GM21737 (cell line): ENCODE results near the gene CFAP126.
"Not testable (repeated sequence)": the region's sequence is repeated elsewhere in the genome, so short reads cannot be mapped to it uniquely, and the experiment has no call there.

Experiments
- ATAC-seq: cut with Tn5 transposase; IDR thresholded peaks from one replicate; pipeline ENCODE4 v1.9.1; 2021; ENCODE audit warnings: mild to moderate bottlenecking, moderate library complexity; ENCODE audit not compliant: unreplicated experiment

Gene CFAP126

DNA sequence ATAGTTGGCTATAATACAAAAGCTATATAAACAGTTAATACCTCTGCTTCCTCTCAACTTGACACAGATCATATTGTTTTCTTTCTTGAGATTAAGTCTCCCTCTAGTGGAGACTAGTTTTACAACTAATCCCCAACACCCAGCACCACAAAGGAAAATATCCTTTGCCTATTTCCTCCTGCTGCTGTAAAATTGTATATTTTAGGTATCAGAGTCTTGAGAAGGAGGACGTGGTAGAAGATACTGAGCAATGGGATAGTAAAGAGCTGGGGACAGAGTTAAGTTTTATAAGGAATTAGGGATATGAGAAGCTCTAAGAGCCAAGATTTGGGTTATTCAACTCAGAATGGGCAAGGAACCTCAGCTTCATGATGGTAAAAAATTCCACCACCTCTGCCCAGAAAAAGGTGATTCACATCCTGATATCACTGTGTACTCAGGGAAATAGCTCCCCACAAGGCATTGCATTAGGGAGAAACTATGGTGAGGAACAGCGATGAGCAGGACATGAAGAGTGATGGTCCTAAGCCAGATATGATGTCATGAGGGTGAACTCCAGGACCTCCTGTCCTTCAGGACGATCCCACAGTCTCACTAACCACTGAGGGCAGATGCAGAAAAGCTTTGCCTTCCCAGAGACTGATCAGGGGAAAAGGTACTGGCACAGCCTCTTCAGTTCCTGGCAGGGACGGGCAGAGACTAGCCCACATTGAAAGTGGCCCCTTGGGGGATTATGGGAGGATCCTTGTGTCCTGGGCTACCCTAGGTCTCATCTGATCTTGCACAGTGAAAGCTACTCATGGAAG is 14.7 kb upstream of the CFAP126 start:
- no peak for ATAC-seq

DNA sequence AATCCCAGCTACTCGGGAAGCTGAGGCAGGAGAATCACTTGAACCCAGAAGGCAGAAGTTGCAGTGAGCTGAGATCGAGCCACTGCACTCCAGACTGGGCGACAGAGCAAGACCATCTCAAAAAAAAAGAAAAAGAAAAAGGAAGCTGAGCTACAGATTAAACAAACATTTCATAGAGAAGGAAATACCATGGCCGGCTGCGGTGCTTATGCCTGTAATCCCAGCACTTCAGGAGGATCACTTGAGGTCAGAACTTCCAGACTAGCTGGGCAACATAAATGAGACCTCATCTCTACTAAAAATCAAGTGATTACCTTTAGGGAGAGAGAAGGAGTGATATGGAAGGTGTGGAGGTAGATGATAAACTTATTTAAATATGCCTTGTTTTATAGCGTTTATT is 14.0 kb upstream of the CFAP126 start:
- no peak for ATAC-seq

DNA sequence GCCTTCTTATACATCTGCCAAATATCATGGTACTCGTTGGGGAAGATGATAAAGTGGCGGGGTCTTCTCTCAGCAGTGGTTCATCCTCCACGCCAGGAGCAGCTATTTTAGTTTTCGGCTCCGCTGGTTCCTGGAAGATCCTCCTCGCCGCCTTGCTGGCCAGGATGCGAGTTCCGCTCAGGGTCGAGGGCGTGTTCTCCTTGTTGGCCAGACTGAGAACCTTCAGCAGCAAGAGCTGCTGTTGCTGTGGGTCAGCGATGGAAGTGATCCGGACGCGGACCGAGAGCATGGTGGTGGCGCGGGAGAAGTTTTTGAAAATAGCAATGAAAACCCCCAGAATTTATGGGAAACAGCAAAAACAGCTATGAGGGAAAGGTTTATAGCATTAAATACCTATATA is 11.4 kb upstream of the CFAP126 start:
- ATAC-seq = no peak

GRCh38 chr1:161378014-161378413 is 10.3 kb upstream of the CFAP126 start:
- no peak for ATAC-seq

GRCh38 chr1:161374373-161374772 is 6.7 kb upstream of the CFAP126 start:
- ATAC-seq = no peak

DNA sequence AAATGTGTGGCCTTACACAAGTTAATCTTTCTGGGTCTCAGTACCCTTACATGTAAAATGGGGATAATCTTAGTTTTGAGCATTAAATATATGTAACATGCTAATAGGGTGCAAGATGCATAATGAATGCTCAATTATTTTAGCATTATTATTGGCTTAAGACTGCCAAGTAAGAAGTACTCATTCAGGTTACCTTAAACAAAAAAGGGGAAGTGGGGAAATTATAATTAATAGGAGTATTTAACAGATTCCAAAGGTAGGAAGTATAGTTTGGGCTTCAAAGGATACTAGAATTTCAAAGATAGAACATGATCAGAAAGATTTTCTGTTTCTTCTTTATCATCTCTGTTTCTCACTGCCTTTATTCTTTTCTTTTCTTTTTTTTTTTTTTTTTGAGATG is 5.8 kb upstream of the CFAP126 start:
- ATAC-seq = no peak

GRCh38 chr1:161365207-161365606 is 2.5 kb downstream of the CFAP126 start:
- no peak for ATAC-seq

DNA sequence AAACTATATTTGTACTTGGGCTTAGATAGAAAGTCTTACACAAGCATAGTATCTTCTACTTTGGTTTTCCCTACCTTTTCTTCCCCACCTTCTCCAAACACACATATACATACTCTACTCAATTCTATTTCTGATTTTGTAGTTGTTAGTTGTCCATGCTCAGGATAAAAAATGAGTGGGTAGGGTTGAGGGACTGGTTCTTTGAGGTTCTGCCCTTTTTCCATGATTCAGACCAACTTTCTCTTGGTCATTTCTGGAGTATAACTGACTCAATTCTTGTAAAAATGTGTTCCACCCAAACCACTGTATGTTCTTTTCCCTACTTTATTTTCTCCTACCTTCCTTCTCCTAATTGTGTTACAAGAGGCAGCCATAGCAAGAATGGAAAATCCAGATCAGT is 3.3 kb downstream of the CFAP126 start:
- ATAC-seq = no peak

DNA sequence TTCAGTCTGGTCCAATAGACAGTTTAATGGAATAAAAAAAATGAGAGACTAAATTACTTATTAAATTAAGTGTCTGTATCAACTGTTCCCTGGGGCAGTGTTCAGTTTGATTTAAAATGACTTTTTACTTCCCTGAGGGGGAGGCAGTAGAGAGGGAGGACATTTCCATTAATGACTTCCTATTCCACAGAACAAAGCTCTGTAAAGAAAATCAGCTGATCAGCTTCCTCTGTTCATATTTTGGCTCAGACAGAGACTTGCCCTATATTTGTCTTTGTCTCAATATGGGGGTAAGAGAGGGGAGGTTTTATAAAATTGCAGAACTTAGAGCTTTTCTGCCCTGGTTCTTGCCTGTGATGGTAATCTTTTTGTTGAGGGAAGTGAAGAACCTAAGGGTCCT is 8.4 kb downstream of the CFAP126 start:
- no peak for ATAC-seq

GRCh38 chr1:161357073-161357472 is 10.6 kb downstream of the CFAP126 start:
- no peak for ATAC-seq

DNA sequence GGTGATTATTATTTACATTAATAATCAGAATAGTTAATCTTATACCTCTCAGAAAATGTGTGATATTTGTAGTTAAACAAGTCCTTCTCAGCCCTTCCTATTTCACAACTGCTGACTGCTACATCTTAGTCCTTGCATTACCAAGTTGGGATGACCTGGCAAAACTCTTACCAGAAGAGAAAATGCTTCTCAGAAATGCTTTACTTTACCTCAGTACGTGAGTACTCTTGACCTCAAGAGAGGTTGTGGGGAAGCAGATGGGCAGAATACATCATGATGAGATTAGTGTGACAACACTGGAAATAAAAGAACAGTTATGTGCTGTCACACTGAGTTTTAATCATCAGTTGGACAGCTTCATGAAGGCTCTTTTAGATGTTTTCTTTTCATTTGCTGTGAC is 16.2 kb downstream of the CFAP126 start:
- no peak for ATAC-seq

- no peak for ATAC-seq
Measured at GRCh38 chr1:161350671-161351070, 17.0 kb downstream of the CFAP126 start.

- no peak for ATAC-seq
Measured at GRCh38 chr1:161342821-161343220, 24.9 kb downstream of the CFAP126 start.

DNA sequence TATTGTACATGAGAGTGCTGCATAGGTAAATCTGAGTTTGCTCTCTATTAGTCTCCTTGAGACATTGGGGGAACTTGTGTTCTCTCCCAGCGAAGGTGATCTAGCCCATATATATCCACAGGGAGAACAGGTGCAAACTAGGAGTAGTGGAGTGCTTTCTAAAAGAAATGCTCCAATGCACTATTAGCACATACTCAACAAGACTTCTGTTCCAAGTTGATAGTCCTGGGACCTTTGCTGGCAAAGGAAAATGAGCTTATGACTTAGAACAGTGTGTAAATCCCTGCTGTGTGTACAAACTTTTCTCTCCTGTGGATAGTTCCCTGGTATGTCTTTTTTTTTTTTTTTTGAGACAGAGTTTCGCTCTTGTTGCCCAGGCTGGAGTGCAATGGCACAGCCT is 25.5 kb downstream of the CFAP126 start:
- ATAC-seq = no peak

- no peak for ATAC-seq
Measured at GRCh38 chr1:161335796-161336195, 31.9 kb downstream of the CFAP126 start.

DNA sequence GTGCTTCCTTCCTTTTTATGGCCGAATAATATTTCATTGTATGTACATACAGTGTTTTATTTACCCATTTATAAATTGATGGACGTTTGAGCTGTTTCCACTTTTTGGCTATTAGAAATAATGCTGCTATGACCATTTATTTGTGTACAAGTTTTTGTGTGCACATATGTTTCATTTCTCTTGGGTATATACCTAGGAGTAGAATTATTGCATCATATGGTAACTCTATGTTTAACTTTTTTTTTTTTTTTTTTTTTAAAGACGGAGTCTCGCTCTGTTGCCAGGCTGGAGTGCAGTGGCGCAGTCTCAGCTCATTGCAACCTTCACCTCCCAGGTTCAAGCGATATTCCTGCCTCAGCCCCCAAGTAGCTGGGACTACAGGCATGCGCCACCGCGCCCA is 34.5 kb downstream of the CFAP126 start:
- no peak for ATAC-seq

- ATAC-seq = no peak
Measured at GRCh38 chr1:161330346-161330745, 37.3 kb downstream of the CFAP126 start.

GRCh38 chr1:161324020-161324419 is 43.7 kb downstream of the CFAP126 start:
- ATAC-seq = no peak

- ATAC-seq = not testable (repeated sequence)
Measured at GRCh38 chr1:161315841-161316674, 51.6 kb downstream of the CFAP126 start.
